Central memory CD8-positive, alpha-beta T cell (primary cell): ENCODE results near the gene UNC119B.

Experiments
- ATAC-seq: fragments of 150-1000 bp; cut with Tn5 transposase; replicated peaks from 2 replicates; pipeline ENCODE4 v1.10.0; 2022; ENCODE audit warnings: mild to moderate bottlenecking, moderate FRiP score, moderate number of reproducible peaks; ENCODE audit not compliant: poor library complexity, severe bottlenecking; ENCODE audit errors: extremely low read depth
- DNase-seq, 2 donors: peaks; one replicate each; pipeline ENCODE4 v3.0.0; 2021; ENCODE audit warnings: low spot score in 2 of 2
- H3K27ac Mint-ChIP-seq: one replicate; pipeline ENCODE4 v1.8.0; 2022; ENCODE audit warnings: low read depth, mild to moderate bottlenecking, moderate library complexity, mixed read lengths
- H3K27me3 Mint-ChIP-seq: one replicate; pipeline ENCODE4 v1.8.0; 2022; ENCODE audit warnings: mixed read lengths
- H3K36me3 Mint-ChIP-seq: one replicate; pipeline ENCODE4 v1.8.0; 2022; ENCODE audit warnings: mild to moderate bottlenecking, moderate library complexity, mixed read lengths; ENCODE audit not compliant: insufficient read depth
- H3K4me1 Mint-ChIP-seq: one replicate; pipeline ENCODE4 v1.8.0; 2022; ENCODE audit warnings: mixed read lengths
- H3K4me3 Mint-ChIP-seq: one replicate; pipeline ENCODE4 v1.8.0; 2022; ENCODE audit warnings: mild to moderate bottlenecking, moderate library complexity, mixed read lengths
- H3K9me3 Mint-ChIP-seq: one replicate; pipeline ENCODE4 v1.8.0; 2022; ENCODE audit warnings: mixed read lengths

The UNC119B gene

GRCh38 chr12:120692524-120693033 is 17.7 kb upstream of the UNC119B start:
- H3K27ac Mint-ChIP-seq: no peak overlapping the region
- no peak overlapping the region for H3K4me3 Mint-ChIP-seq
- H3K36me3 Mint-ChIP-seq: peaks cover 18% of the 10 kb centered on the region
- H3K27me3 Mint-ChIP-seq: no peaks in the 10 kb centered on the region
- DNase-seq: no peak
- ATAC-seq: no peak
- H3K9me3 Mint-ChIP-seq: no peaks in the 10 kb centered on the region
- peaks cover 45% of the 10 kb centered on the region for H3K4me1 Mint-ChIP-seq

- peaks cover 33% of the 10 kb centered on the region for H3K4me1 Mint-ChIP-seq
- peaks cover 18% of the 10 kb centered on the region for H3K36me3 Mint-ChIP-seq
- H3K4me3 Mint-ChIP-seq: no peak overlapping the region
- H3K27ac Mint-ChIP-seq: no peak overlapping the region
- ATAC-seq (no peak), DNase-seq (no peak)
- no peaks in the 10 kb centered on the region for H3K9me3 Mint-ChIP-seq
- no peaks in the 10 kb centered on the region for H3K27me3 Mint-ChIP-seq
Observed at GRCh38 chr12:120693848-120694247, 16.4 kb upstream of the UNC119B start.

- H3K27me3 Mint-ChIP-seq: no peaks in the 10 kb centered on the region
- H3K36me3 Mint-ChIP-seq: peaks cover 23% of the 10 kb centered on the region
- H3K27ac Mint-ChIP-seq: no peak overlapping the region
- peaks cover 21% of the 10 kb centered on the region for H3K4me1 Mint-ChIP-seq
- no peak for DNase-seq
- ATAC-seq: no peak
- no peak overlapping the region for H3K4me3 Mint-ChIP-seq
- H3K9me3 Mint-ChIP-seq: no peaks in the 10 kb centered on the region
Observed at GRCh38 chr12:120696626-120697025, 13.6 kb upstream of the UNC119B start.

GRCh38 chr12:120697344-120697743 is 12.9 kb upstream of the UNC119B start:
- peaks cover 25% of the 10 kb centered on the region for H3K36me3 Mint-ChIP-seq

GRCh38 chr12:120698665-120699064 is 11.6 kb upstream of the UNC119B start:
- Mint-ChIP-seq H3K36me3 (peaks cover 32% of the 10 kb centered on the region), H3K27ac (no peak overlapping the region), H3K27me3 (no peaks in the 10 kb centered on the region), H3K9me3 (no peaks in the 10 kb centered on the region), H3K4me1 (peaks cover 6% of the 10 kb centered on the region), H3K4me3 (no peak overlapping the region)
- DNase-seq (no peak), ATAC-seq (no peak)

More at GRCh38 chr12:120697344-120697743, 12.9 kb upstream of the UNC119B start:
- ATAC-seq (no peak), DNase-seq (no peak)
- H3K4me1 Mint-ChIP-seq: peaks cover 16% of the 10 kb centered on the region
- no peak overlapping the region for H3K27ac Mint-ChIP-seq
- H3K9me3 Mint-ChIP-seq: no peaks in the 10 kb centered on the region
- no peaks in the 10 kb centered on the region for H3K27me3 Mint-ChIP-seq
- H3K4me3 Mint-ChIP-seq: no peak overlapping the region

- no peaks in the 10 kb centered on the region for H3K9me3 Mint-ChIP-seq
- H3K4me3 Mint-ChIP-seq: no peak overlapping the region
- no peaks in the 10 kb centered on the region for H3K27me3 Mint-ChIP-seq
- no peak overlapping the region for H3K27ac Mint-ChIP-seq
- ATAC-seq (no peak), DNase-seq (no peak)
- H3K4me1 Mint-ChIP-seq: peaks cover 3% of the 10 kb centered on the region
- peaks cover 31% of the 10 kb centered on the region for H3K36me3 Mint-ChIP-seq
Observed at GRCh38 chr12:120699553-120699952, 10.7 kb upstream of the UNC119B start.

GRCh38 chr12:120700886-120701285 is 9.4 kb upstream of the UNC119B start:
- no peaks in the 10 kb centered on the region for H3K9me3 Mint-ChIP-seq
- no peak overlapping the region for H3K27ac Mint-ChIP-seq
- DNase-seq (no peak), ATAC-seq (no peak)
- H3K4me3 Mint-ChIP-seq: no peak overlapping the region
- no peaks in the 10 kb centered on the region for H3K27me3 Mint-ChIP-seq
- peaks cover 26% of the 10 kb centered on the region for H3K36me3 Mint-ChIP-seq
- no peaks in the 10 kb centered on the region for H3K4me1 Mint-ChIP-seq

- H3K4me1 Mint-ChIP-seq: no peaks in the 10 kb centered on the region
Observed at GRCh38 chr12:120702637-120703036, 7.6 kb upstream of the UNC119B start.

GRCh38 chr12:120703311-120703942 is 6.8 kb upstream of the UNC119B start:
- H3K27ac Mint-ChIP-seq: no peak overlapping the region
- H3K4me3 Mint-ChIP-seq: no peak overlapping the region
- DNase-seq: no peak
- no peaks in the 10 kb centered on the region for H3K27me3 Mint-ChIP-seq
- H3K4me1 Mint-ChIP-seq: no peaks in the 10 kb centered on the region
- no peak for ATAC-seq
- peaks cover 15% of the 10 kb centered on the region for H3K36me3 Mint-ChIP-seq
- no peaks in the 10 kb centered on the region for H3K9me3 Mint-ChIP-seq

More at GRCh38 chr12:120702637-120703036, 7.6 kb upstream of the UNC119B start:
- Mint-ChIP-seq H3K36me3 (peaks cover 18% of the 10 kb centered on the region), H3K9me3 (no peaks in the 10 kb centered on the region), H3K27me3 (no peaks in the 10 kb centered on the region), H3K27ac (no peak overlapping the region), H3K4me3 (no peak overlapping the region)
- ATAC-seq (no peak), DNase-seq (no peak)

- H3K27me3 Mint-ChIP-seq: no peaks in the 10 kb centered on the region
- H3K9me3 Mint-ChIP-seq: no peaks in the 10 kb centered on the region
- DNase-seq (no peak), ATAC-seq (no peak)
- H3K4me3 Mint-ChIP-seq: no peak overlapping the region
- peaks cover 14% of the 10 kb centered on the region for H3K36me3 Mint-ChIP-seq
- H3K4me1 Mint-ChIP-seq: peaks cover 7% of the 10 kb centered on the region
- H3K27ac Mint-ChIP-seq: no peak overlapping the region
Observed at GRCh38 chr12:120705618-120706017, 4.6 kb upstream of the UNC119B start.

- no peak overlapping the region for H3K4me3 Mint-ChIP-seq
- H3K27me3 Mint-ChIP-seq: no peaks in the 10 kb centered on the region
- ATAC-seq (no peak), DNase-seq (no peak)
- peaks cover 9% of the 10 kb centered on the region for H3K4me1 Mint-ChIP-seq
- H3K27ac Mint-ChIP-seq: no peak overlapping the region
- peaks cover 11% of the 10 kb centered on the region for H3K36me3 Mint-ChIP-seq
- H3K9me3 Mint-ChIP-seq: no peaks in the 10 kb centered on the region
Observed at GRCh38 chr12:120706029-120706428, 4.2 kb upstream of the UNC119B start.

- Mint-ChIP-seq H3K4me3 (no peak overlapping the region), H3K9me3 (no peaks in the 10 kb centered on the region), H3K36me3 (peaks cover 3% of the 10 kb centered on the region), H3K27ac (no peak overlapping the region), H3K4me1 (peaks cover 24% of the 10 kb centered on the region), H3K27me3 (no peaks in the 10 kb centered on the region)
- ATAC-seq (no peak), DNase-seq (no peak)
Observed at GRCh38 chr12:120708651-120709050, 1.6 kb upstream of the UNC119B start.

- ATAC-seq (no peak), DNase-seq (no peak)
- H3K4me1 Mint-ChIP-seq: peaks cover 28% of the 10 kb centered on the region
- no peaks in the 10 kb centered on the region for H3K9me3 Mint-ChIP-seq
- H3K36me3 Mint-ChIP-seq: peaks cover 9% of the 10 kb centered on the region
- peak overlapping the region; percentile 92 for H3K27ac Mint-ChIP-seq
- no peaks in the 10 kb centered on the region for H3K27me3 Mint-ChIP-seq
- peak overlapping the region; percentile 93 for H3K4me3 Mint-ChIP-seq
Observed at GRCh38 chr12:120710805-120711296, 593 bp downstream of the UNC119B start.
